Activated CD8-positive, alpha-beta T cell treated with anti-CD3 and anti-CD28 coated beads, Interleukin-2, amount 10 ng/mL, durations not matched to agents 7 days and 5 days (primary cell): ENCODE measurements around the gene PGLYRP3. TPM values are rescaled to one million over a fixed set of nuclear protein-coding genes. Genes with fewer than 3 reads are reported as not detected.
"Not testable (repeated sequence)": the region's sequence is repeated elsewhere in the genome, so short reads cannot be mapped to it uniquely, and the experiment has no call there.

Experiments used
- ATAC-seq: fragments of 150-1000 bp; cut with Tn5 transposase; one replicate; pipeline ENCODE4 v1.10.0; 2021; ENCODE audit warnings: moderate library complexity
- CTCF ChIA-PET: fragments of 350-600 bp; sonication (Branson Sonifier 250); formaldehyde crosslinking; loops from one replicate; lab custom pipeline; 2021; ENCODE audit warnings: antibody characterized with exemption; lab: Charles Lee
- POLR2A ChIA-PET: fragments of 350-600 bp; sonication (Branson Sonifier 250); formaldehyde crosslinking; loops from one replicate; lab custom pipeline; 2021; ENCODE audit warnings: antibody characterized with exemption; lab: Charles Lee
- DNase-seq: peaks from one replicate; pipeline ENCODE4 v3.0.0-alpha.2; 2020
- H3K27ac Mint-ChIP-seq: one replicate; pipeline ENCODE4 v1.8.0; 2021; ENCODE audit warnings: mild to moderate bottlenecking, mixed read lengths
- H3K27me3 Mint-ChIP-seq: one replicate; pipeline ENCODE4 v1.8.0; 2021; ENCODE audit warnings: low read depth, mixed read lengths
- H3K36me3 Mint-ChIP-seq: one replicate; pipeline ENCODE4 v1.8.0; 2021; ENCODE audit warnings: low read depth, mixed read lengths
- H3K4me1 Mint-ChIP-seq: one replicate; pipeline ENCODE4 v1.8.0; 2021; ENCODE audit warnings: low read depth, mixed read lengths
- H3K4me3 Mint-ChIP-seq: one replicate; pipeline ENCODE4 v1.8.0; 2021; ENCODE audit warnings: mild to moderate bottlenecking, mixed read lengths
- H3K9me3 Mint-ChIP-seq: one replicate; pipeline ENCODE4 v1.8.0; 2022; ENCODE audit warnings: mixed read lengths; ENCODE audit not compliant: insufficient read depth
- total RNA-seq, 2 experiments: library from RNA; stranded (reverse); gene quantifications; one replicate each; pipeline ENCODE4 v1.2.3, GENCODE V29; 2021

Gene PGLYRP3
- total RNA-seq, 2 experiments from 2014 or later = not detected

DNA sequence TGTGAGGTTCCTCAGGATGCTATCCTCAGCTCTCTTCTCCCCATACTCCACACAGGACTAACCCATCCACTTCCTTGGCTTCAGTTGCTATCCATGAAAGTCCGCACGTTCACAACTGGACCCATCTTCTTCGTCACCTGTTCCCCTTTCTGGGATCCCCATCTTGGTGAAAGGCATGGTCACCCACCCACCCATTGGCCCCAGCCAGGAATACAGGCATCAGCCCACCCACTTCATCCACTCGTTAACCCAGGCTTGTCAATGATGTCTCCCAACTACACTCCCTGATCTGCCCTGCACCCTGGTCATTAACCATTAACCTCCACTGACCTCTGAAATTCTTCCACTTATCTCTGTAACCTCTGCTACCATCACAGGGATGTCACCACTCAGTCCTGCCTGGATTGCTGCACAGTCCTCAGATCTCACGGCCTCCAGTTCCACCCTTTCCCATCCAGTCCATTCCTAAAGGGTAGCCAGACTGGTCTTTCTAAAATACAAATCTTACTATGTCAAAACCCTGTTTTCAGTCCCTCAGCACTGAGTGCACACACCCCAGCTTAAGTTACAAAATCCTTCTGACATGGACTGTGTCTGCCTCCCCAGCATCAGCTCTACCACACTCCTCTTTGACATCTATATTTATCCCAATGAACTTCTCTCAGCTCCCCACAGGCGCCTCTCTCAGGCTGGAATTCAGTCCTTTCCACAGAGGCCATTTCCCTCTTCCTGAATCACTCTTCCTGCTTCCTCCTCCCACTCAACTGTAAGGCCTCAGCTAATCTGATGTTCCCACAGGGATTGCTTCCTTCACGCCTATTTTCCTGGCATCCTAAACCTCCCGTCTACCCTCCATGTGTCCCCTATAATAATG lies 25.5 kb upstream of the PGLYRP3 start:
- H3K27ac Mint-ChIP-seq = no peak overlapping the region
- H3K9me3 Mint-ChIP-seq = no peaks in the 10 kb centered on the region
- H3K4me1 Mint-ChIP-seq = peaks cover 19% of the 10 kb centered on the region
- ChIA-PET POLR2A (no interaction called here), CTCF (interaction anchor here (1.5 kb wide), 1 partner anchor 14 kb away, joined by 4 read pairs; no protein-coding TSS in a partner anchor)
- peaks cover 35% of the 10 kb centered on the region for H3K27me3 Mint-ChIP-seq
- H3K4me3 Mint-ChIP-seq = no peak overlapping the region
- DNase-seq (no peak), ATAC-seq (no peak)
- H3K36me3 Mint-ChIP-seq = no peaks in the 10 kb centered on the region

DNA sequence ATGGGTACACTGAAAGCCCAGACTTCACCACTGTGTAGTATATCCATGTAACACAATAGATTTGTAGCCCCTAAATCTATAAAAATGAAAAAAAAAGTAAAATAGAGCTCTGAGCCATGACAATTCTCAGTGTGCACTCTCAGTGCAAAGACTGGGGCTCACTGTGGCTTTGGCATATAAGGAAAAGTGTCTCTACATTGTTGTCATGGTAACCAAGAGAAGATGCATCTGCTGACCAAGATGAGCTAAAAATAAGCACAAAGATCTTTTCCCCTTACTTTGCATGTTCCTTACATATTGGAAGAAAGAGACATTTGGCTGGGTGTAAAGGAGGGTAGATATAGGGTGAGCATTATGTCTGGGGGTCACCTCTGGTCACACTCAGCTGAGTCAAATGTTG lies 23.9 kb upstream of the PGLYRP3 start:
- Mint-ChIP-seq H3K9me3 (peaks cover 5% of the 10 kb centered on the region), H3K36me3 (no peaks in the 10 kb centered on the region), H3K27ac (no peak overlapping the region), H3K27me3 (peaks cover 25% of the 10 kb centered on the region), H3K4me3 (no peak overlapping the region), H3K4me1 (peaks cover 19% of the 10 kb centered on the region)
- DNase-seq (no peak), ATAC-seq (no peak)
- POLR2A ChIA-PET = no interaction called here
- CTCF ChIA-PET = interaction anchor here (1.3 kb wide), 1 partner anchor 19 kb away, joined by 6 read pairs; no protein-coding TSS in a partner anchor

DNA sequence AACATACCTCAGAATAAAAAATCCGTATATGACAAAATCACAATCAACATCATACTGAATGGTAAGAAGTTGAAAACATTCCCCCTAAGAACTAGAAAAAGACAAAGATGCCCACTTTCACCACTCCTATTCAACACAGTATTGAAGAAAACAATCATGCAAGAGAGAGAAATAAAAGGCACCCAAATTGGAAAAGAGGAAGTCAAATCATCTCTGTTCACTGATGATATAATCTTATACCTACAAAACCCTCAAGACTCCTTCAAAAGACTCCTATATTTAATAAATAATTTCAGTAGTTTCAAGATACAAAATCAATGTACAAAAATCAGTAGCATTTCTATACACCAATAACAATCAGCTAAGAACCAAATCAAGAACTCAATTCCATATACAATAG lies 21.1 kb upstream of the PGLYRP3 start:
- Mint-ChIP-seq H3K4me3 (no peak overlapping the region), H3K9me3 (peaks cover 5% of the 10 kb centered on the region), H3K36me3 (no peaks in the 10 kb centered on the region), H3K27me3 (peaks cover 29% of the 10 kb centered on the region), H3K27ac (no peak overlapping the region), H3K4me1 (no peaks in the 10 kb centered on the region)
- CTCF ChIA-PET = no interaction called here
- ATAC-seq (no peak), DNase-seq (no peak)
- POLR2A ChIA-PET = no interaction called here

DNA sequence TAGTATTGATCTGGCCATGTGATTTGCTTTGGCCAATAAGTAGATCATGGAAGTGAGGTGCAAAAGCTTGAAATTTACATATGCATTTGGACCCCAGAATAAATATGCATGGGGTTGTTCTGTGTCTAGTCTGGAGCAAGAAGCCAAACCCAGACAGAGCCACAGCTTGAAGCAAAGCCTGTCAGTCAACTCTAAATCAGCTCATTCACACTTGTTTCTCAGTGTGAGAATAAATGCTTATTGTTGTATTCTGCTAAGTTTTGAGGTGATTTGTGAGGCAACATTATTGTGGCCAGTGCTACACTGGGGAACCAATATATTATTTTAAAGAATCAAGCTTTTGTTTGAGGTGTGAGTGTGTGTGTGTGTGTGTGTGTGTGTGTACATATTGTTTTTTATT lies 12.2 kb upstream of the PGLYRP3 start:
- no peak overlapping the region for H3K27ac Mint-ChIP-seq
- H3K36me3 Mint-ChIP-seq = no peaks in the 10 kb centered on the region
- H3K4me1 Mint-ChIP-seq = no peaks in the 10 kb centered on the region
- no peak overlapping the region for H3K4me3 Mint-ChIP-seq
- POLR2A ChIA-PET = no interaction called here
- H3K27me3 Mint-ChIP-seq = no peaks in the 10 kb centered on the region
- DNase-seq (no peak), ATAC-seq (no peak)
- peaks cover 5% of the 10 kb centered on the region for H3K9me3 Mint-ChIP-seq
- CTCF ChIA-PET = interaction anchor here (0.9 kb wide), 1 partner anchor 10 kb away, joined by 3 read pairs; no protein-coding TSS in a partner anchor

DNA sequence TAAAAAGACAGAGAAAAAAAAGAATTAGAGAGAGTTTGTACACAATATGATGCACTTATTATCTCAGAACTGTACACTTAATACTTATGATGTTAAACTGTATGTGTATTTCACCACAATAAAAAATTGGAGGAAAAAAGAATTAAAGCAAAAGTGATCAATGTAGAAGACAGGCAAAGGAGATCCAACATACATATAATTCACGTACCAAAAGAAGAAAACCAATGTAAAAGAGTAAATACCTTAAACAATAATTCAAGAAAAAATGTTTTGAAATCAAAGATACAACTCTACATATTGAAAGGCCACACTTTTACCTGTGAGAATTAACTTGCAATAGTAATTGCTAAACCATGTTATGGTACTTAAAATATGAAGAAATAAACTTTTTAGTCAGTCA lies 9.8 kb upstream of the PGLYRP3 start:
- CTCF ChIA-PET = no interaction called here
- DNase-seq = no peak
- no peak for ATAC-seq
- Mint-ChIP-seq H3K9me3 (peaks cover 5% of the 10 kb centered on the region), H3K27me3 (peaks cover 12% of the 10 kb centered on the region), H3K27ac (no peak overlapping the region), H3K4me3 (no peak overlapping the region), H3K36me3 (no peaks in the 10 kb centered on the region), H3K4me1 (no peaks in the 10 kb centered on the region)
- POLR2A ChIA-PET = no interaction called here

DNA sequence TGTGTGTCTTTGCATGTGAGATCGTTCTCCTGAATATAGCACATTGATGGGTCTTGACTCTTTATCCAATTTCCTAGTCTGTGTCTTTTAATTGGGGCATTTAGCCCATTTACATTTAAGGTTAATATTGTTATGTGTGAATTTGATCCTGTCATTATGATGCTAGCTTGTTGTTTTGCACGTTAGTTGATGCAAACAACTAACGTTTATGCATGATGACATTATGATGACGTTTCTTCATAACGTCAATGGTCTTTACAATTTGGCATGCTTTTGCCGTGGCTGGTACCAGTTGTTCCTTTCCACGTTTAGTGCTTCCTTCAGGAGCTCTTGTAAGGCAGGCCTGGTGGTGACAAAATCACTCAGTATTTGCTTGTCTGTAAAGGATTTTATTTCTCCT lies 5.4 kb upstream of the PGLYRP3 start:
- CTCF ChIA-PET, H3K36me3 Mint-ChIP-seq, H3K4me1 Mint-ChIP-seq, ATAC-seq, H3K4me3 Mint-ChIP-seq, H3K9me3 Mint-ChIP-seq, POLR2A ChIA-PET, H3K27ac Mint-ChIP-seq, DNase-seq: not testable (repeated sequence)
- H3K27me3 Mint-ChIP-seq = peaks cover 29% of the 10 kb centered on the region

DNA sequence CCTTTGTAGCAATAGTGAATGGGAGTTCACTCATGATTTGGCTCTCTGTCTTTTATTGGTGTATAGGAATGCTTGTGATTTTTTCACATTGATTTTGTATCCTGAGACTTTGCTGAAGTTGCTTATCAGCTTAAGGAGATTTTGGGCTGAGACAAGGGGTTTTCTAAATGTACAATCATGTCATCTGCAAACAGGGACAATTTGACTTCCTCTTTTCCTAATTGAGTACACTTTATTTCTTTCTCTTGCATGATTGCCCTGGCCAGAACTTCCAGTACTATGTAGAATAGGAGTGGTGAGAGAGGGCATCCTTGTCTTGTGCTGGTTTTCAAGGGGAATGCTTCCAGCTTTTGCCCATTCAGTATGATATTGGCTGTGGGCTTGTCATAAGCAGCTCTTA lies 3.3 kb upstream of the PGLYRP3 start:
- H3K4me1 Mint-ChIP-seq, H3K27ac Mint-ChIP-seq, H3K36me3 Mint-ChIP-seq, DNase-seq, ATAC-seq, H3K9me3 Mint-ChIP-seq, POLR2A ChIA-PET, H3K4me3 Mint-ChIP-seq: not testable (repeated sequence)
- CTCF ChIA-PET = interaction anchor here (0.7 kb wide), 1 partner anchor 30 kb away, joined by 3 read pairs; no protein-coding TSS in a partner anchor
- H3K27me3 Mint-ChIP-seq = peaks cover 29% of the 10 kb centered on the region

DNA sequence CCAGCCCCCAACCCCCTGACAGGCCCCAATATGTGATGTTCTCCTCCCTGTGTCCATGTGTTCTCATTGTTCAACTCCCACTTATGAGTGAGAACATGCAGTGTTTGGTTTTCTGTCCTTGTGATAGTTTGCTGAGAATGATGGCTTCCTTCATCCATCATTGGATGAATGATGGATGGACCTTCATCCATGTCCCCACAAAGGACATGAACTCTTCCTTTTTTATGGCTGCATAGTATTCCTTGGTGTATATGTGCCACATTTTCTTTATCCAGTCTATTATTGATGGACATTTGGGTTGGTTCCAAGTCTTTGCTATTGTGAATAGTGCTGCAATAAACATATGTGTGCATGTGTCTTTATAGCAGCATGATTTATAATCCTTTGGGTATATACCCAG lies 1.6 kb upstream of the PGLYRP3 start:
- H3K9me3 Mint-ChIP-seq, H3K4me1 Mint-ChIP-seq, DNase-seq, H3K4me3 Mint-ChIP-seq, H3K36me3 Mint-ChIP-seq, CTCF ChIA-PET, ATAC-seq, POLR2A ChIA-PET, H3K27ac Mint-ChIP-seq: not testable (repeated sequence)
- H3K27me3 Mint-ChIP-seq = peaks cover 28% of the 10 kb centered on the region

DNA sequence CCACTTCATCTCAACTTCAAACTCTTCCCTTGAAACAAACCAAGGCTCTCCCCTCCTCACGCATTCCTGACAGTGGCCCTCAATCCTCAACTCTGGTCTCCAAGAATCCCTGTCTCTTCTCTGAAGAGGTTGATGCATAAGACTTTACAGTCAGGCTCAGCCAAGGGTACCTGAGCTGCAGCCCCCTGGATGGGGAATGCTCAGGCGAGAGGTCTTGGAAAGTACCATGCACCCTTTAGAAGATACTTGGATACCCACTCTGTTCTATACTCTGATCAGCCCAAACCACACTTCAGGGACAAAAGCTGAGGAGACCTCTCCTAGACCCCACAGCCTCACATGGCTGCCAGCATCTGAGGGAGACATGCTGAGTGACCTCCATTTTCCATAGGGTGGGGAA lies 536 bp upstream of the PGLYRP3 start:
- H3K27me3 Mint-ChIP-seq = peaks cover 21% of the 10 kb centered on the region
- ATAC-seq (no peak), DNase-seq (no peak)
- no peaks in the 10 kb centered on the region for H3K4me1 Mint-ChIP-seq
- H3K36me3 Mint-ChIP-seq = no peaks in the 10 kb centered on the region
- no peaks in the 10 kb centered on the region for H3K9me3 Mint-ChIP-seq
- ChIA-PET CTCF (no interaction called here), POLR2A (no interaction called here)
- H3K4me3 Mint-ChIP-seq = no peak overlapping the region
- H3K27ac Mint-ChIP-seq = no peak overlapping the region

DNA sequence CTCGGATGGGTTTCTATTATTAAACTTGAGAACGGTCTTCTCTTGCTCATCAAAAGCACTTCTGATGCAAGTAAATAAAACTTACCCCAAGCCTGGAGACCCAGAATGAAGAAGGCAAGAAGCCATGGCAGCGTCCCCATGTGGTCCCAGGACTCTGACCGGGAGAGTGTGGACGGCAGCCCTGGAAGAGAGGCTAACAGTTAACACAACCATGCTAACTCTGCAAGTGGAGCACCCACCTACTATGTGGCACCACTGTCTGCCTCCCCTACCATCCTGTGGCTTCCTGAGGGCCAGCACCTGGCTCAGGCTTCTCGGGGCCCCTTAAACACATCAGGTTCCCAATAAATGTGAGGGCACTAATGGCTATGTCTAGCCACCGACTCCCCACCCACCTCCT lies 2.2 kb downstream of the PGLYRP3 start:
- no peaks in the 10 kb centered on the region for H3K9me3 Mint-ChIP-seq
- ChIA-PET POLR2A (no interaction called here), CTCF (no interaction called here)
- no peak for ATAC-seq
- peaks cover 7% of the 10 kb centered on the region for H3K27me3 Mint-ChIP-seq
- no peak overlapping the region for H3K4me3 Mint-ChIP-seq
- H3K27ac Mint-ChIP-seq = no peak overlapping the region
- no peaks in the 10 kb centered on the region for H3K36me3 Mint-ChIP-seq
- H3K4me1 Mint-ChIP-seq = no peaks in the 10 kb centered on the region
- no peak for DNase-seq

DNA sequence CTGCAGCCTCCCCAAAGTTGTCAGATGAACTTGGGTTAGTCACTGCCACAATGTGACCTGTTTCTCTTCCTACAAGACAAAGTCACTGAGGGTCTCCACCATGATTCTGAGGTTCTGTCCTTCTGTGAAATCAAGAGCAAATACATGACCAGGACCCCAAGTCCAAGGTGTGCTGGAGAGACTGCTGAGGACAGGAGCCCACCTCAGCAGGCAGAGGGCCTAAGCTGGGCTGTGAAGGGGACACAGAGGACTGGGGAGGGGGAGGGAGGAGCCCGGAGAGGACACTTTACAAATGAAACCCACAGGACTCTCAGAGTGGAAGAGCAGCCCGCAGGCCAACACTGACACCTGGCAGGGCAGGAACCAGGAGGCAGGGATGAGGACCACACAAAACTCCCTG lies 3.3 kb downstream of the PGLYRP3 start:
- ATAC-seq (no peak), DNase-seq (no peak)
- Mint-ChIP-seq H3K9me3 (no peaks in the 10 kb centered on the region), H3K4me1 (no peaks in the 10 kb centered on the region), H3K27ac (no peak overlapping the region), H3K4me3 (no peak overlapping the region), H3K27me3 (peaks cover 7% of the 10 kb centered on the region), H3K36me3 (no peaks in the 10 kb centered on the region)
- POLR2A ChIA-PET = no interaction called here
- CTCF ChIA-PET = no interaction called here

DNA sequence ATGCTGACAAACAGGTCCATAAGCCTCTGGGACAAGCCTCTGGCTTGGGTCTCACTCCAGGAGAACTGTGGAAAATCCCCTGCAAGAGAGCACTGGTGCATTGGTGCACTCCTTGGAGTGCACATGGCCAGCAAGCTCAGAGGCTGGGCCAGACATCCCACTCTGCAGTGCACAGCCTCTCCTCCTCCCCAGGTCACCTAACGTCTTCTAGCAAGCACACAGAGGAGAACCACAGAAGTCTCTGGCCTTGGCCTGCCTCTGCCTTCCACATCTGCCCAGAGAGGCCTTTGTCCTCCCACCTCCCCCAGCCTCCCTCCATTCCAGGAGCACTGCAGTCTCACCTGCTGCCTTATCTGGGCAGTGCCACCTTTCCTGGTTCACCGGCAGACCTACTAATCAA lies 4.2 kb downstream of the PGLYRP3 start:
- peaks cover 4% of the 10 kb centered on the region for H3K27me3 Mint-ChIP-seq
- POLR2A ChIA-PET = no interaction called here
- no peak for ATAC-seq
- H3K36me3 Mint-ChIP-seq = no peaks in the 10 kb centered on the region
- no peaks in the 10 kb centered on the region for H3K9me3 Mint-ChIP-seq
- H3K4me1 Mint-ChIP-seq = no peaks in the 10 kb centered on the region
- CTCF ChIA-PET = no interaction called here
- DNase-seq = no peak
- no peak overlapping the region for H3K4me3 Mint-ChIP-seq
- no peak overlapping the region for H3K27ac Mint-ChIP-seq
